Measurements from ENCODE around the gene GCN1.

The GCN1 gene

GRCh38 chr12:120172053-120172452, 22.5 kb downstream of the GCN1 start:
- no peak for DNase-seq

- no peak for DNase-seq
Measured at GRCh38 chr12:120170631-120171030, 23.9 kb downstream of the GCN1 start.

- no peak for DNase-seq
Measured at GRCh38 chr12:120169946-120170345, 24.6 kb downstream of the GCN1 start.

- no peak for DNase-seq
Measured at GRCh38 chr12:120168337-120168736, 26.2 kb downstream of the GCN1 start.

GRCh38 chr12:120167529-120168095, 26.9 kb downstream of the GCN1 start:
- DNase-seq: no peak

GRCh38 chr12:120164293-120164692, 30.2 kb downstream of the GCN1 start:
- no peak for DNase-seq

GRCh38 chr12:120162763-120163162, 31.8 kb downstream of the GCN1 start:
- DNase-seq: no peak

GRCh38 chr12:120161852-120162251, 32.7 kb downstream of the GCN1 start:
- no peak for DNase-seq

- DNase-seq: no peak
Measured at GRCh38 chr12:120159509-120160237, 34.8 kb downstream of the GCN1 start.

- DNase-seq: no peak
Measured at GRCh38 chr12:120158351-120158750, 36.2 kb downstream of the GCN1 start.

GRCh38 chr12:120157678-120158077, 36.8 kb downstream of the GCN1 start:
- no peak for DNase-seq

GRCh38 chr12:120156315-120157259, 37.9 kb downstream of the GCN1 start:
- no peak for DNase-seq

GRCh38 chr12:120155072-120155471, 39.4 kb downstream of the GCN1 start:
- no peak for DNase-seq

GRCh38 chr12:120150919-120151525, 43.5 kb downstream of the GCN1 start:
- no peak for DNase-seq

- no peak for DNase-seq
Measured at GRCh38 chr12:120148011-120148410, 46.5 kb downstream of the GCN1 start.

- no peak for DNase-seq
Measured at GRCh38 chr12:120145164-120145563, 49.4 kb downstream of the GCN1 start.

GRCh38 chr12:120144215-120144614, 50.3 kb downstream of the GCN1 start:
- DNase-seq: no peak

- no peak for DNase-seq
Measured at GRCh38 chr12:120142231-120142877, 52.2 kb downstream of the GCN1 start.

GRCh38 chr12:120141336-120141735, 53.2 kb downstream of the GCN1 start:
- DNase-seq: no peak

GRCh38 chr12:120140603-120141002, 53.9 kb downstream of the GCN1 start:
- no peak for DNase-seq

- DNase-seq: no peak
Measured at GRCh38 chr12:120139958-120140357, 54.6 kb downstream of the GCN1 start.

- DNase-seq: no peak
Measured at GRCh38 chr12:120138366-120138765, 56.1 kb downstream of the GCN1 start.

GRCh38 chr12:120137833-120138232, 56.7 kb downstream of the GCN1 start:
- DNase-seq: no peak
